Liver (tissue), 9 donors: ENCODE results near the gene RIPOR1. TPM values are rescaled to one million over a fixed set of nuclear protein-coding genes. Genes with fewer than 3 reads are reported as not detected.

Experiments used
- DNase-seq: peaks from one replicate; pipeline ENCODE4 v3.0.0-alpha.2; 2017; ENCODE audit warnings: low spot score
- H3K27ac ChIP-seq, 2 donors: one replicate each; pipeline ENCODE4 v1.7.0; 2013; ENCODE audit warnings: inconsistent platforms in 2 of 2, low read length in 2 of 2, control low read depth in 1 of 2, low read depth in 1 of 2, mild to moderate bottlenecking in 1 of 2
- H3K27me3 ChIP-seq, 4 donors: one replicate each; pipeline versions ENCODE4 v1.6.1 to v1.7.0; 2013; ENCODE audit warnings: low read length in 3 of 4, inconsistent platforms in 1 of 4, mild to moderate bottlenecking in 1 of 4, moderate library complexity in 1 of 4; ENCODE audit not compliant: control insufficient read depth in 4 of 4, insufficient read depth in 4 of 4
- H3K36me3 ChIP-seq, 4 donors: one replicate each; pipeline versions ENCODE4 v1.6.1 to v1.7.0; 2013; ENCODE audit warnings: low read length in 3 of 4, mild to moderate bottlenecking in 3 of 4, low read depth in 1 of 4, moderate library complexity in 1 of 4; ENCODE audit not compliant: control insufficient read depth in 4 of 4, insufficient read depth in 3 of 4
- H3K4me1 ChIP-seq, 4 donors: one replicate each; pipeline versions ENCODE4 v1.6.1 to v1.7.0; 2013; ENCODE audit warnings: low read length in 3 of 4, mild to moderate bottlenecking in 3 of 4, moderate library complexity in 1 of 4; ENCODE audit not compliant: control insufficient read depth in 4 of 4, insufficient read depth in 4 of 4
- H3K4me3 ChIP-seq, 3 donors: one replicate each; pipeline versions ENCODE4 v1.6.1 to v1.7.0; 2013; ENCODE audit warnings: low read length in 3 of 3, control low read depth in 1 of 3, low read depth in 1 of 3, mild to moderate bottlenecking in 1 of 3
- H3K9ac ChIP-seq, 2 donors: one replicate each; pipeline ENCODE4 v1.7.0; 2013; ENCODE audit warnings: low read length in 2 of 2, mild to moderate bottlenecking in 2 of 2, moderate library complexity in 2 of 2, control low read depth in 1 of 2, low read depth in 1 of 2
- H3K9me3 ChIP-seq, 4 donors: one replicate each; pipeline versions ENCODE4 v1.6.1 to v1.7.0; 2013; ENCODE audit warnings: low read length in 3 of 4; ENCODE audit not compliant: control insufficient read depth in 4 of 4
- EGR1 ChIP-seq, 2 donors: IDR thresholded peaks; 2 replicates each; pipeline ENCODE4 v1.6.1; 2016 to 2018; ENCODE audit warnings: antibody characterized with exemption in 2 of 2, low read depth in 2 of 2
- FOXA1 ChIP-seq: IDR thresholded peaks from 2 replicates; pipeline ENCODE4 v1.6.1; 2016; ENCODE audit warnings: antibody characterized with exemption
- GABPA ChIP-seq, 2 donors: IDR thresholded peaks in 1 of 2; conservative IDR thresholded peaks in 1 of 2; 2 replicates each; pipeline ENCODE4 v1.6.1; 2016; ENCODE audit warnings: antibody characterized with exemption in 2 of 2, mild to moderate bottlenecking in 1 of 2, moderate library complexity in 1 of 2
- HNF4A ChIP-seq, 2 donors: conservative IDR thresholded peaks; 2 replicates each; pipeline ENCODE4 v1.6.1; 2016; ENCODE audit warnings: antibody characterized with exemption in 2 of 2, mild to moderate bottlenecking in 2 of 2
- HNF4G ChIP-seq: IDR thresholded peaks from 2 replicates; pipeline ENCODE4 v1.6.1; 2016; ENCODE audit warnings: antibody characterized with exemption
- JUND ChIP-seq, 2 donors: IDR thresholded peaks; 2 replicates each; pipeline ENCODE4 v1.6.1; 2016; ENCODE audit warnings: antibody characterized with exemption in 2 of 2
- NR2F2 ChIP-seq: IDR thresholded peaks from 2 replicates; pipeline ENCODE4 v1.6.1; 2016; ENCODE audit warnings: antibody characterized with exemption
- RAD21 ChIP-seq, 2 donors: IDR thresholded peaks; 2 replicates each; pipeline ENCODE4 v1.6.1; 2016; ENCODE audit warnings: antibody characterized with exemption in 2 of 2, mild to moderate bottlenecking in 2 of 2
- RXRA ChIP-seq, 2 donors: IDR thresholded peaks; 2 replicates each; pipeline ENCODE4 v1.6.1; 2017 to 2018; ENCODE audit warnings: antibody characterized with exemption in 2 of 2, mild to moderate bottlenecking in 1 of 2
- TAF1 ChIP-seq: conservative IDR thresholded peaks from 2 replicates; pipeline ENCODE4 v1.6.1; 2016; ENCODE audit warnings: antibody characterized with exemption, mild to moderate bottlenecking
- YY1 ChIP-seq: IDR thresholded peaks from 2 replicates; pipeline ENCODE4 v1.6.1; 2016; ENCODE audit warnings: antibody characterized with exemption, mild to moderate bottlenecking
- WGBS: extraction: QIAGEN DNeasy Blood & Tissue Kit; methylation state at CpG from one replicate; pipeline ENCODE4 v1.1.7; 2013; 5-methylcytosine and 5-hydroxymethylcytosine counted together
- polyA plus RNA-seq, 2 donors: library from polyadenylated mRNA; stranded (reverse) in 1 of 2; unstranded in 1 of 2; fragments of 200-250 nt in 1 of 2; fragments of >200 nt in 1 of 2; fragmentation: Nextera tagmentation in 1 of 2; extraction: Ambion mirVana in 1 of 2; gene quantifications; one replicate each; pipeline versions ENCODE4 v1.2.1 to v1.2.3, GENCODE V29; 2013 to 2015
- total RNA-seq, 2 donors: library from RNA; depleted of rRNA; stranded (reverse); fragments of >200 nt; gene quantifications; one replicate each; pipeline ENCODE4 v1.2.3, GENCODE V29; 2014
- TF ChIP-seq, protein P1 (sequence below): IDR thresholded peaks from 2 replicates; pipeline ENCODE4 v1.6.1; 2016; ENCODE audit warnings: antibody characterized with exemption
- TF ChIP-seq, protein P2 (sequence below): IDR thresholded peaks from 2 replicates; pipeline ENCODE4 v1.6.1; 2016; ENCODE audit warnings: antibody characterized with exemption
- TF ChIP-seq, protein P3 (sequence below): fragments of 150-350 bp; IDR thresholded peaks from 2 replicates; pipeline ENCODE4 v1.5.1; 2017; ENCODE audit warnings: improper control_type of control experiment, low read depth, low read length; ENCODE audit not compliant: missing input control
- TF ChIP-seq, protein P4 (sequence below): IDR thresholded peaks from 2 replicates; pipeline ENCODE4 v1.6.1; 2016; ENCODE audit warnings: antibody characterized with exemption
- TF ChIP-seq, protein P5 (sequence below): IDR thresholded peaks from 2 replicates; pipeline ENCODE4 v1.6.1; 2016; ENCODE audit warnings: antibody characterized with exemption, mild to moderate bottlenecking
- donor health status: healthy.
- donor health status: healthy.
- donor health status: healthy.
- donor health status: healthy.
- donor health status: healthy.

The RIPOR1 gene
- total and polyA plus RNA-seq, 4 donors, result 7.6 to 25.2 (median 15.3) TPM

DNA sequence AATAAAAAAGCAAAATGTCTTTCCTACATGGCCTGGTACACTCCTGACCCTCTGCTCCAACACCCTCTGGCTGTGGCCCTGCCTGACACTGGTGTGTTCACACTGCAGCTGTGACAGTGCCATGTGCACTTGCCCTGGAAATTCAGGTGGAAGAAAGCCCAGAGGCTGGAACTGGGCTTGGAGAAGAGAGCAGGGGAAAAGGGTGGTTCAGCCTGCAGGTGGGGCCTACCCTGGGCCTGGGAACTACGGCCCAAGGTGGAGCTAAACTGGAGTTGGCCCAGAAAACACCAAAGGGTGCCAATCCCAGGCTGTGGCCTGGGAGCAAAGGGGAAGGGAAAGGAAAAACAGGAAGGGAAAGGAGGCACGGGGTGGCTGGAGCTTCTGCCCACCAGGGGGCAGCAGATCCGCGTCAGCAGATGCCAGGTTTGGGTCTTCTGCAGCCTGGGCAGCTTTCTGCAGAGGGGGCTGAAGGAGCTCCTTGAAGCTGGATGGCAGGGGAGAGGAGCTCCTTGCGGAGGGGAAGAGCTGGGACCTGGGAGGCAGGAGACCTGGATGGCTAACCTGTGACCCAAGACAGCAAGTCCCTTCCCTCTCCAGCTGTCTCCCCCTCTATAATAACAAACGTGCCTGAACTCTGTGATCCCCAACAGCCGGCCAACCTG lies 18.3 kb downstream of the RIPOR1 start (continued):
- TF ChIP-seq, protein P1, sequence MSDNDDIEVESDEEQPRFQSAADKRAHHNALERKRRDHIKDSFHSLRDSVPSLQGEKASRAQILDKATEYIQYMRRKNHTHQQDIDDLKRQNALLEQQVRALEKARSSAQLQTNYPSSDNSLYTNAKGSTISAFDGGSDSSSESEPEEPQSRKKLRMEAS, result peak; percentile 92
- TF ChIP-seq, protein P2, sequence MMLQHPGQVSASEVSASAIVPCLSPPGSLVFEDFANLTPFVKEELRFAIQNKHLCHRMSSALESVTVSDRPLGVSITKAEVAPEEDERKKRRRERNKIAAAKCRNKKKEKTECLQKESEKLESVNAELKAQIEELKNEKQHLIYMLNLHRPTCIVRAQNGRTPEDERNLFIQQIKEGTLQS, result no peak

DNA sequence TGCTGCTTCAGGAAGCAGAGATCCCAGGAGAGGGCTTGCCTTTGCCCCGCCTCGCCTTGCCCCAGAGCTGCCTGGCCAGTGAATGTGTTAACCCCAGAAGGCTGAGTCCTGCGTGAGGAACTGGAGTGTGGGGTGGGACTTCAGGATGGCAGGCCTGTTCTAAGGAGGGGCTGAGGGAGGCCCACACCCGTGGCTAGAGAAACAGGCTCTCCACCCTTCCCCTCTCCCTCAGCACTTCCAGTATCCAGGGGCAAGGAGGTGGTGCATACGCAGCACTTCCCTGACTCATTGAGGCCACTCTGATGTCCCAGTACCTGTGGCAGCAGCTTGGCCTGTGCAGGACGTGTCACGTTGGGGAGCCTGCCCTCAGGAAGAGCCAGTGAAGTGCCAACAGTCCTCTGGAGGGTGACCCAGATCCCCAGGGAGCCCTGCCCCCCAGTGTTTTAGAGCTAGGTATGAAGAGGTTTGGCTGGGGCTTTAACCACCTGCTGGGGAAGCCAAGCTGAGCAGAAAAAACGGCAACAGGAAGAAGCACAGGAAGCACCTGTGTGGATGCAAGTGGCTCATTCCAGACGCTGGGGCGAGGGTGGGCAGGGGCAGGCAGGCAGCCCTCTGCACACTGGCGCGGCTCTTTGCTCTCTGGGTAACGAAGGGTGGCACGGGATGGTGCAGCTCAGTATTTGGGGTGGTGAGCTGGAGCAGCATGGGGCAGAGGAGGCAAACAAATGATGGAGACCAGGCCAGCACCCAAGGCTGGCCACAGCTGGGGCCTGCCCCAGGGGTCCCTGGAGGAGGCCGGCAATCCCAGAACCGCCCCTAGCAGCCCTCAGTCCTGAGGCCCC lies 19.0 kb downstream of the RIPOR1 start:
- H3K27me3 ChIP-seq, result no peaks in the 10 kb centered on the region
- no peaks in the 10 kb centered on the region for H3K9me3 ChIP-seq
- WGBS, result 67% methylated on average over 16 of the region's 16 CpGs
- TF ChIP-seq, protein P3, sequence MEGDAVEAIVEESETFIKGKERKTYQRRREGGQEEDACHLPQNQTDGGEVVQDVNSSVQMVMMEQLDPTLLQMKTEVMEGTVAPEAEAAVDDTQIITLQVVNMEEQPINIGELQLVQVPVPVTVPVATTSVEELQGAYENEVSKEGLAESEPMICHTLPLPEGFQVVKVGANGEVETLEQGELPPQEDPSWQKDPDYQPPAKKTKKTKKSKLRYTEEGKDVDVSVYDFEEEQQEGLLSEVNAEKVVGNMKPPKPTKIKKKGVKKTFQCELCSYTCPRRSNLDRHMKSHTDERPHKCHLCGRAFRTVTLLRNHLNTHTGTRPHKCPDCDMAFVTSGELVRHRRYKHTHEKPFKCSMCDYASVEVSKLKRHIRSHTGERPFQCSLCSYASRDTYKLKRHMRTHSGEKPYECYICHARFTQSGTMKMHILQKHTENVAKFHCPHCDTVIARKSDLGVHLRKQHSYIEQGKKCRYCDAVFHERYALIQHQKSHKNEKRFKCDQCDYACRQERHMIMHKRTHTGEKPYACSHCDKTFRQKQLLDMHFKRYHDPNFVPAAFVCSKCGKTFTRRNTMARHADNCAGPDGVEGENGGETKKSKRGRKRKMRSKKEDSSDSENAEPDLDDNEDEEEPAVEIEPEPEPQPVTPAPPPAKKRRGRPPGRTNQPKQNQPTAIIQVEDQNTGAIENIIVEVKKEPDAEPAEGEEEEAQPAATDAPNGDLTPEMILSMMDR, result no peak
- TF ChIP-seq RXRA (IDR thresholded peaks at IDR 0.05), result no peak
- no peak for TF ChIP-seq HNF4G
- H3K9ac ChIP-seq, result no peak overlapping the region
- no peak overlapping the region for H3K27ac ChIP-seq
- H3K4me3 ChIP-seq, result no peak overlapping the region
- DNase-seq, result no peak
- H3K4me1 ChIP-seq, result peaks cover 4 to 38% (median 27%) of the 10 kb centered on the region in 4 donors
- H3K36me3 ChIP-seq, result peaks cover 5 to 22% (median 7%) of the 10 kb centered on the region in 4 donors

DNA sequence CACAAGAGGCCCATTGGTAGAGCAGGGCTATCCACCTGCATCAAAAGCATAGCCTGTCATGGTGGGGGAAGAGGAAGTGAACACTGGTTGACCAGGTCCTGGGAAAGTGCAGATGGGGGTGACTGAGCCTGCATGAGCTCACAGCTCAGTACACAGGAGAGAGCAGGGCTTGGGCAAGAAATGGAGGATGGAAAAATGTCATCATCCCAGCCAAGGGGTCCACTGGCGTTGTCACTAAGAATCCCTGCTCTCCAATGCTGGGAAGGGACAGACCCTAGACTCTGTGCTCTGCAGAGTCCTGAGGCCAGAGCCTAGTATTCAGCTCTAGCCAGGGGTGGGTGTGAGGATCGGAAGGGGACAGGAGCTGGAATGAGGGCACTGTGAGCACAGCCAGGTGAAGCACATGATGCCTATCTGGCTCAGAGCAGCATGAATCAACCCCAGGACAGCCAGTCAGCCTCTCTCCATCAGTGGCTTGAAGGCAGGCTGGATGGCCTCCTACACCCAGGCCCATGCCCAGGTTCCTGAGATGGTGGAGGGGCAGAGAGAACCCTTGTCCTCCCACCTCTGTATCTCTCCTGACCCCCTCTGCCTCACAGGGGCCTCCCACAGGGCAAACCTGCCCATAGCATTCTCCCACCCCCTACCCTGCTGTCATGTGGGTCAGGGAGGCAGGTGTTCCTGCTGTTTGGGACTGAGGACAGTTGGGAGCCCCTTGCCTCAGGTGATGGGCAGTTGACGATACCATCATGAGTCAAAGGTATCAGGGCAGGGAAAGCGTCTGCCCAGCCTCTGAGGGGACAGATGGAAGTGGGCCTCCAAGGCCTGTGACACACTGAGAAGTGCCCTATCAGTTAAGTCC lies 19.9 kb downstream of the RIPOR1 start:
- H3K9ac ChIP-seq, result no peak overlapping the region
- no peak overlapping the region for H3K27ac ChIP-seq
- no peaks in the 10 kb centered on the region for H3K27me3 ChIP-seq
- H3K36me3 ChIP-seq, result peaks cover 5 to 16% (median 7%) of the 10 kb centered on the region in 4 donors
- H3K4me1 ChIP-seq, result peaks cover 4 to 38% (median 27%) of the 10 kb centered on the region in 4 donors
- no peak for DNase-seq
- H3K9me3 ChIP-seq, result no peaks in the 10 kb centered on the region
- H3K4me3 ChIP-seq, result no peak overlapping the region
- WGBS, result 92% methylated on average over 4 of the region's 4 CpGs
- TF ChIP-seq, protein P4, sequence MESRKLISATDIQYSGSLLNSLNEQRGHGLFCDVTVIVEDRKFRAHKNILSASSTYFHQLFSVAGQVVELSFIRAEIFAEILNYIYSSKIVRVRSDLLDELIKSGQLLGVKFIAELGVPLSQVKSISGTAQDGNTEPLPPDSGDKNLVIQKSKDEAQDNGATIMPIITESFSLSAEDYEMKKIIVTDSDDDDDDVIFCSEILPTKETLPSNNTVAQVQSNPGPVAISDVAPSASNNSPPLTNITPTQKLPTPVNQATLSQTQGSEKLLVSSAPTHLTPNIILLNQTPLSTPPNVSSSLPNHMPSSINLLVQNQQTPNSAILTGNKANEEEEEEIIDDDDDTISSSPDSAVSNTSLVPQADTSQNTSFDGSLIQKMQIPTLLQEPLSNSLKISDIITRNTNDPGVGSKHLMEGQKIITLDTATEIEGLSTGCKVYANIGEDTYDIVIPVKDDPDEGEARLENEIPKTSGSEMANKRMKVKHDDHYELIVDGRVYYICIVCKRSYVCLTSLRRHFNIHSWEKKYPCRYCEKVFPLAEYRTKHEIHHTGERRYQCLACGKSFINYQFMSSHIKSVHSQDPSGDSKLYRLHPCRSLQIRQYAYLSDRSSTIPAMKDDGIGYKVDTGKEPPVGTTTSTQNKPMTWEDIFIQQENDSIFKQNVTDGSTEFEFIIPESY, result no peak
- TF ChIP-seq JUND (IDR thresholded peaks at IDR 0.05) (no peak), YY1 (no peak), GABPA (IDR thresholded peaks at IDR 0.05 in 1 of 2, conservative IDR thresholded peaks at IDR 0.05 in 1 of 2) (no peak), HNF4A (conservative IDR thresholded peaks at IDR 0.05) (no peak), RAD21 (IDR thresholded peaks at IDR 0.05) (no peak), NR2F2 (no peak), EGR1 (IDR thresholded peaks at IDR 0.05; ENCODE audit: low read depth in 2 of 2) (no peak), HNF4G (no peak), TAF1 (no peak), FOXA1 (no peak)
- TF ChIP-seq, protein P5, sequence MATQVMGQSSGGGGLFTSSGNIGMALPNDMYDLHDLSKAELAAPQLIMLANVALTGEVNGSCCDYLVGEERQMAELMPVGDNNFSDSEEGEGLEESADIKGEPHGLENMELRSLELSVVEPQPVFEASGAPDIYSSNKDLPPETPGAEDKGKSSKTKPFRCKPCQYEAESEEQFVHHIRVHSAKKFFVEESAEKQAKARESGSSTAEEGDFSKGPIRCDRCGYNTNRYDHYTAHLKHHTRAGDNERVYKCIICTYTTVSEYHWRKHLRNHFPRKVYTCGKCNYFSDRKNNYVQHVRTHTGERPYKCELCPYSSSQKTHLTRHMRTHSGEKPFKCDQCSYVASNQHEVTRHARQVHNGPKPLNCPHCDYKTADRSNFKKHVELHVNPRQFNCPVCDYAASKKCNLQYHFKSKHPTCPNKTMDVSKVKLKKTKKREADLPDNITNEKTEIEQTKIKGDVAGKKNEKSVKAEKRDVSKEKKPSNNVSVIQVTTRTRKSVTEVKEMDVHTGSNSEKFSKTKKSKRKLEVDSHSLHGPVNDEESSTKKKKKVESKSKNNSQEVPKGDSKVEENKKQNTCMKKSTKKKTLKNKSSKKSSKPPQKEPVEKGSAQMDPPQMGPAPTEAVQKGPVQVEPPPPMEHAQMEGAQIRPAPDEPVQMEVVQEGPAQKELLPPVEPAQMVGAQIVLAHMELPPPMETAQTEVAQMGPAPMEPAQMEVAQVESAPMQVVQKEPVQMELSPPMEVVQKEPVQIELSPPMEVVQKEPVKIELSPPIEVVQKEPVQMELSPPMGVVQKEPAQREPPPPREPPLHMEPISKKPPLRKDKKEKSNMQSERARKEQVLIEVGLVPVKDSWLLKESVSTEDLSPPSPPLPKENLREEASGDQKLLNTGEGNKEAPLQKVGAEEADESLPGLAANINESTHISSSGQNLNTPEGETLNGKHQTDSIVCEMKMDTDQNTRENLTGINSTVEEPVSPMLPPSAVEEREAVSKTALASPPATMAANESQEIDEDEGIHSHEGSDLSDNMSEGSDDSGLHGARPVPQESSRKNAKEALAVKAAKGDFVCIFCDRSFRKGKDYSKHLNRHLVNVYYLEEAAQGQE, result no peak
- TF ChIP-seq, protein P3, result no peak
